Epidermal melanocyte (primary cell): ENCODE measurements around the gene PPP4R1.

Experiments
- DNase-seq: peaks from one replicate; pipeline ENCODE4 v3.0.0; 2011; ENCODE audit warnings: low spot score; ENCODE audit not compliant: insufficient read length

Gene PPP4R1

GRCh38 chr18:9596843-9597526 is 17.4 kb downstream of the PPP4R1 start:
- no peak for DNase-seq

GRCh38 chr18:9596226-9596625 is 18.1 kb downstream of the PPP4R1 start:
- no peak for DNase-seq

GRCh38 chr18:9594823-9595596 is 19.3 kb downstream of the PPP4R1 start:
- no peak for DNase-seq

GRCh38 chr18:9587924-9588323 is 26.4 kb downstream of the PPP4R1 start:
- DNase-seq = no peak

- no peak for DNase-seq
These were observed 27.5 kb downstream of the PPP4R1 start for GRCh38 chr18:9586814-9587213.

GRCh38 chr18:9581667-9582066 is 32.7 kb downstream of the PPP4R1 start:
- DNase-seq = no peak

- no peak for DNase-seq
These were observed 36.1 kb downstream of the PPP4R1 start for GRCh38 chr18:9578306-9578705.

GRCh38 chr18:9577361-9577760 is 37.0 kb downstream of the PPP4R1 start:
- DNase-seq = no peak

- peak; percentile 58 for DNase-seq
These were observed 38.8 kb downstream of the PPP4R1 start for GRCh38 chr18:9575558-9575957.

GRCh38 chr18:9574473-9575115 is 39.8 kb downstream of the PPP4R1 start:
- DNase-seq = no peak

- no peak for DNase-seq
These were observed 42.8 kb downstream of the PPP4R1 start for GRCh38 chr18:9571546-9571945.

GRCh38 chr18:9570255-9570654 is 44.1 kb downstream of the PPP4R1 start:
- DNase-seq = no peak

GRCh38 chr18:9569178-9569577 is 45.2 kb downstream of the PPP4R1 start:
- DNase-seq = no peak

- DNase-seq = no peak
These were observed 46.2 kb downstream of the PPP4R1 start for GRCh38 chr18:9568186-9568585.

GRCh38 chr18:9565407-9565806 is 49.0 kb downstream of the PPP4R1 start:
- DNase-seq = no peak

GRCh38 chr18:9563331-9563730 is 51.0 kb downstream of the PPP4R1 start:
- DNase-seq = no peak

- DNase-seq = no peak
These were observed 51.8 kb downstream of the PPP4R1 start for GRCh38 chr18:9562584-9562983.

- no peak for DNase-seq
These were observed 52.6 kb downstream of the PPP4R1 start for GRCh38 chr18:9561759-9562158.

GRCh38 chr18:9559253-9559652 is 55.1 kb downstream of the PPP4R1 start:
- no peak for DNase-seq

- no peak for DNase-seq
These were observed 55.8 kb downstream of the PPP4R1 start for GRCh38 chr18:9558387-9559064.

GRCh38 chr18:9557250-9557943 is 57.0 kb downstream of the PPP4R1 start:
- DNase-seq = no peak
